ENCODE data around the gene PMFBP1.

DNA sequence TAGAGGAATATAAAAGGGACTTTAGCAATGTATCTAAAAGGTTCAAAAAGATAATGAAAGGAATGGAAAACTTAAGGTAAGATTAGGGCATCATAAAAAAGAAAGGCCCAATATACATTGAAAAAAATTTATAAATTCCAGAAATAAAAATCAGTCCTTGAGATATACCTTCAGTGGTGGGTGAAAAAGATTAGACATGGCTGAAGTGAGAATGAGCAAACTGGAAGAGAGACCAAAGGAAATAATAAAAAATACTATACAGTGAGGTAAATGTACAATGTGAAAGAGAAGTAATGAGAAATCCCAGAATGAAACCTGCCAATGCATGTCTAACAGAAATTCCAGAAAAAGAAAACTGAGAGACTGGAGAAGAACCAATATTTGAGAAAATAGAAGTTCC lies 42.9 kb upstream of the PMFBP1 start:
- TF ChIP-seq, protein P1, sequence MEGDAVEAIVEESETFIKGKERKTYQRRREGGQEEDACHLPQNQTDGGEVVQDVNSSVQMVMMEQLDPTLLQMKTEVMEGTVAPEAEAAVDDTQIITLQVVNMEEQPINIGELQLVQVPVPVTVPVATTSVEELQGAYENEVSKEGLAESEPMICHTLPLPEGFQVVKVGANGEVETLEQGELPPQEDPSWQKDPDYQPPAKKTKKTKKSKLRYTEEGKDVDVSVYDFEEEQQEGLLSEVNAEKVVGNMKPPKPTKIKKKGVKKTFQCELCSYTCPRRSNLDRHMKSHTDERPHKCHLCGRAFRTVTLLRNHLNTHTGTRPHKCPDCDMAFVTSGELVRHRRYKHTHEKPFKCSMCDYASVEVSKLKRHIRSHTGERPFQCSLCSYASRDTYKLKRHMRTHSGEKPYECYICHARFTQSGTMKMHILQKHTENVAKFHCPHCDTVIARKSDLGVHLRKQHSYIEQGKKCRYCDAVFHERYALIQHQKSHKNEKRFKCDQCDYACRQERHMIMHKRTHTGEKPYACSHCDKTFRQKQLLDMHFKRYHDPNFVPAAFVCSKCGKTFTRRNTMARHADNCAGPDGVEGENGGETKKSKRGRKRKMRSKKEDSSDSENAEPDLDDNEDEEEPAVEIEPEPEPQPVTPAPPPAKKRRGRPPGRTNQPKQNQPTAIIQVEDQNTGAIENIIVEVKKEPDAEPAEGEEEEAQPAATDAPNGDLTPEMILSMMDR (IDR thresholded peaks at IDR 0.05; ENCODE audit: low read length) = no peak
- TF ChIP-seq EZH2 (IDR thresholded peaks at IDR 0.05; ENCODE audit: borderline replicate concordance, low read length) = no peak
